WERI-Rb-1 (cell line): Measurements from ENCODE around the gene EXOSC5.

Experiments used
- DNase-seq: peaks from one replicate; pipeline ENCODE4 v3.0.0-alpha.2; 2020
- H3K27ac ChIP-seq: fragments of 250-450 bp; sonication (Bioruptor Pico); 2 replicates; pipeline ENCODE4 v1.5.1; 2020; ENCODE audit warnings: mild to moderate bottlenecking, moderate library complexity
- H3K27me3 ChIP-seq: fragments of 250-450 bp; sonication (Bioruptor Pico); 2 replicates; pipeline ENCODE4 v1.5.1; 2021; ENCODE audit warnings: mild to moderate bottlenecking, low read depth, moderate library complexity; ENCODE audit not compliant: insufficient read depth, severe bottlenecking
- H3K36me3 ChIP-seq: fragments of 250-450 bp; sonication (Bioruptor Pico); 2 replicates; pipeline ENCODE4 v1.5.1; 2020; ENCODE audit warnings: mild to moderate bottlenecking, moderate library complexity
- H3K4me3 ChIP-seq: 2 replicates; pipeline ENCODE4 v1.5.1; 2011; ENCODE audit warnings: low read depth, mild to moderate bottlenecking, control low read depth, low read length
- H3K9me3 ChIP-seq: fragments of 250-450 bp; sonication (Bioruptor Pico); 2 replicates; pipeline ENCODE4 v1.5.1; 2021; ENCODE audit warnings: mild to moderate bottlenecking, moderate library complexity; ENCODE audit not compliant: severe bottlenecking
- TF ChIP-seq, protein P1 (sequence below): IDR thresholded peaks from 2 replicates; pipeline ENCODE4 v1.5.1; 2011; ENCODE audit warnings: low read depth, mild to moderate bottlenecking, control low read depth, inconsistent platforms, low read length

EXOSC5 gene

DNA sequence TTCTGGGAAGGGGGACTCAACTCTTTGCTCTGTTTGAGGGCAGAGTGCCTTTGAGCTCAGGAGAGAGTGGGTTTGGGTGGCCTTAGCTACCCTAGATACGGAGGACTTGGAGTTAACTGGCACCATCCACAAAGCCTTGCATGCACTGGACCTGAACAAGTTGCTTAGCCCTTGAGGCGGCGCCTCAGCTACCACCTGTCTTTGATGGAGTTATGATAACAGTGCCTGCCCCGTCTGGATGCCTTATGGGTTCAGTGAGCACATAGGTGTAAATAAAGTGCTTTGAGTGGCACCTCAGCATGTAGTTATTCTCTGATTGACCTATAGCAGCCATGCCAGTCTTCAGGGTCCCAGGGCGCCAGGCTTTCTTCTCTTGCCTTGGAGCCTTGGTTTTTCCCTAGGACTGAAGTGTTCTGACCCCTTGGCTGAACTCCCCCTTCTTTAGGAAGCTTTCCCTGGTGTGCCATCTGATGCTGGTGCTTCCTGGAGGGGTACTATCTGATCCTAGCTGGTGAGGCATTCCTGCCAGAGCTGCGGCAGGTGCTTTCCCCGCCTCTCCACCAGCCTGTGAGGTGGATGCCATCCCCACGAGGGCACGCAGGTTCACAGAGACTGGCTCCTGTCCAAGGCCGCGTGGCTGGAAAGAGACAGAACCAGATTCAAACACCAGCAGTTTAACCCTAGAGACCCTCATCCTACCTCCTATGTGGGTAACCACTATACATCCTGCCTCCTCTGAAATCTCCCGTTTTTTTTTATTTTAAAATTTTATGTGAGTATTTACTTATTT, 6.2 kb upstream of the EXOSC5 start:
- Histone ChIP-seq H3K9me3 (no peaks in the 10 kb centered on the region), H3K27me3 (no peaks in the 10 kb centered on the region), H3K36me3 (peaks cover 3% of the 10 kb centered on the region; the same call in 1 of the 2 replicates), H3K27ac (no peak overlapping the region), H3K4me3 (no peak overlapping the region)
- no peak for DNase-seq
- TF ChIP-seq, protein P1, sequence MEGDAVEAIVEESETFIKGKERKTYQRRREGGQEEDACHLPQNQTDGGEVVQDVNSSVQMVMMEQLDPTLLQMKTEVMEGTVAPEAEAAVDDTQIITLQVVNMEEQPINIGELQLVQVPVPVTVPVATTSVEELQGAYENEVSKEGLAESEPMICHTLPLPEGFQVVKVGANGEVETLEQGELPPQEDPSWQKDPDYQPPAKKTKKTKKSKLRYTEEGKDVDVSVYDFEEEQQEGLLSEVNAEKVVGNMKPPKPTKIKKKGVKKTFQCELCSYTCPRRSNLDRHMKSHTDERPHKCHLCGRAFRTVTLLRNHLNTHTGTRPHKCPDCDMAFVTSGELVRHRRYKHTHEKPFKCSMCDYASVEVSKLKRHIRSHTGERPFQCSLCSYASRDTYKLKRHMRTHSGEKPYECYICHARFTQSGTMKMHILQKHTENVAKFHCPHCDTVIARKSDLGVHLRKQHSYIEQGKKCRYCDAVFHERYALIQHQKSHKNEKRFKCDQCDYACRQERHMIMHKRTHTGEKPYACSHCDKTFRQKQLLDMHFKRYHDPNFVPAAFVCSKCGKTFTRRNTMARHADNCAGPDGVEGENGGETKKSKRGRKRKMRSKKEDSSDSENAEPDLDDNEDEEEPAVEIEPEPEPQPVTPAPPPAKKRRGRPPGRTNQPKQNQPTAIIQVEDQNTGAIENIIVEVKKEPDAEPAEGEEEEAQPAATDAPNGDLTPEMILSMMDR, result no peak

DNA sequence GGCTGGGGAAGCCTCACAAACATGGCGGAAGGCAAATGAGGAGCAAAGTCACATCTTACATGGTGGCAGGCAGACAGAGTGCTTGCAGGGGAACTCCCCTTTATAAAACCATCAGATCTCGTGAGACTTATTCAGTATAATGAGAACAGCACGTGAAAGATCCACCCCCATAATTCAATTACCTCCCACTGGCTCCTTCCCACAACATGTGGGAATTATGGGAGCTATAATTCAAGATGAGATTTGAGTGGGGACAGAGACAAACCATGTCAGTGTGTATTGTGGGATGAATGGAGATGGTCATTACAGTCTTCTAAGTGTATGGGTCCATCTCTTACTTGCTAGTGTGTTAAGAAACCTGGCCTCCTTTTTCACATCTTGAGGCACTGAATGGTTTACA, 4.9 kb upstream of the EXOSC5 start:
- H3K27me3 ChIP-seq, result no peaks in the 10 kb centered on the region
- no peak overlapping the region for H3K4me3 ChIP-seq
- no peaks in the 10 kb centered on the region for H3K9me3 ChIP-seq
- H3K36me3 ChIP-seq, result peaks cover 3% of the 10 kb centered on the region; the same call in 1 of the 2 replicates
- DNase-seq, result no peak
- no peak overlapping the region for H3K27ac ChIP-seq
- TF ChIP-seq, protein P1, result no peak

DNA sequence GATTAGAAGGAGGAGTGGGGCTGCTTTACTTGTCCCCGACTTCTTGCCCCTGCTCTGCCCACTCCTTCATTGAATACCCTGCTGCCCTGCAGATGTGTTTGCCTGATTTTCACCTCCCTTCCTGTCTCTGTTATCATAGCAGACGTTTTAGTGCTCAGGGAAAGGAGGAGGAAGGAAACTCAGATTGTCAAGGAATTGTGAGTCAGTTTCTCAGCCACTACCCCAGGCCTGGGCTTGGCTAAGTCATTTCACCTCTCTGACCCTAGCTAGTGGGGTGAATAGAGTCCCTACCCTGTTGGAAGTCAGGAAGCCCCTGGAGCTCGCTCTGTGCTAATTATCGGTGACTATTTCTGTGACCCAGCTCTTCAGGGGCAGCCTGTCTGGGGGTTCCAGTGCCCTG, 4.3 kb upstream of the EXOSC5 start:
- DNase-seq, result no peak
- TF ChIP-seq, protein P1, result no peak
- H3K27me3 ChIP-seq, result no peaks in the 10 kb centered on the region
- no peak overlapping the region for H3K4me3 ChIP-seq
- no peaks in the 10 kb centered on the region for H3K9me3 ChIP-seq
- no peak overlapping the region for H3K27ac ChIP-seq
- H3K36me3 ChIP-seq, result peaks cover 3% of the 10 kb centered on the region; the same call in 1 of the 2 replicates

DNA sequence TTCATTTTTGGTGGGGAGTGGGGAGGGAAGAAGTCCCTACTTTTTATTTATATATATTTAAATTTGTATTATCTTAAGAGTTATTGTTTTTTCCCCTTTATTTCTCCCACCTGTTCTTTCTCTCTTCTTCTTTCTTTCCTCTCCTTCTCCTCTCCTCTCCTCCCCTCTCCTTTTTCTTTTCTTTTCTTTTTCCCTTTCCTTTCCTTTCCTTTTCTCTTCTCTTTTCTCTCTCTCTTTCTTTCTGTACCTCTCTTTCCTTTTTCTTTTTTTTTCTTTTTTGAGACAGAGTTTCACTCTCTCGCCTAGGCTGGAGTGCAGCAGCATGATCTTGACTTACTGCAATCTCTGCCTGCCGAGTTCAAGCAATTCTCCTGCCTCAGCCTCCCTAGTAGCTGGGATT, 2.4 kb upstream of the EXOSC5 start:
- TF ChIP-seq, protein P1, result no peak
- H3K9me3 ChIP-seq, result no peaks in the 10 kb centered on the region
- H3K27me3 ChIP-seq, result no peaks in the 10 kb centered on the region
- no peak overlapping the region for H3K27ac ChIP-seq
- H3K36me3 ChIP-seq, result peaks cover 4% of the 10 kb centered on the region
- no peak for DNase-seq
- no peak overlapping the region for H3K4me3 ChIP-seq

DNA sequence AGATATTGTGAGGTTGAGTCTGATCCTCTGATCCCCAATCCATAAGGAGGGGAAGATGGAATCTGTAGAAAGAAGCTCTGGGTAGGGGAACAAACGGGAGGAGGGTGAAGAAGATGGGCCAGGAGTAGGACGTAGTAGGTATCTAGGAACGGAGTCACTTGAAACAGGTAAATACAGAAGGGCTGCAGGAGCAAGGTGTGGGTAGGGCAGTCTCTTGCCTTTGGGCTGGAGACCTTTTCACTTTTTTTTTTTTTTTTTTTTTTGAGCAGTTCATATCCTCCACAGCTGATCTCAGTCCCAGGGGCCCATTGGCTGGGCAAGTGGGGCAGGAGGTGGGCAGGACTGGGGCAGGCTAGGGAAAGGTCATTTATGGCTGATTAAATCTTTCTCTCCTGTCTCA, 1.9 kb upstream of the EXOSC5 start:
- H3K4me3 ChIP-seq, result no peak overlapping the region

More for the DNA sequence above, 1.9 kb upstream of the EXOSC5 start:
- Histone ChIP-seq H3K27me3 (no peaks in the 10 kb centered on the region), H3K9me3 (no peaks in the 10 kb centered on the region), H3K36me3 (peaks cover 7% of the 10 kb centered on the region), H3K27ac (no peak overlapping the region)
- TF ChIP-seq, protein P1, result no peak
- no peak for DNase-seq
